MG63 (cell line): Measurements from ENCODE around the gene SCN1B. TPM values are rescaled to one million over a fixed set of nuclear protein-coding genes. Genes with fewer than 3 reads are reported as not detected.
"Not testable (repeated sequence)": the region's sequence is repeated elsewhere in the genome, so short reads cannot be mapped to it uniquely, and the experiment has no call there.

ENCODE experiments used
- DNase-seq: peaks from one replicate; pipeline ENCODE4 v3.0.0-alpha.2; 2020
- H3K27me3 ChIP-seq: fragments of 250-450 bp; sonication (Bioruptor Pico); 2 replicates; pipeline ENCODE4 v1.5.1; 2020; ENCODE audit warnings: mild to moderate bottlenecking, moderate library complexity
- H3K36me3 ChIP-seq: fragments of 250-450 bp; sonication (Bioruptor Pico); 2 replicates; pipeline ENCODE4 v1.5.1; 2020; ENCODE audit warnings: mild to moderate bottlenecking, moderate library complexity
- H3K4me3 ChIP-seq: fragments of 250-450 bp; sonication (Bioruptor Pico); 2 replicates; pipeline ENCODE4 v1.5.1; 2020; ENCODE audit warnings: mild to moderate bottlenecking, moderate library complexity
- H3K9me3 ChIP-seq: fragments of 250-450 bp; sonication (Bioruptor Pico); 2 replicates; pipeline ENCODE4 v1.5.1; 2020; ENCODE audit warnings: mild to moderate bottlenecking, moderate library complexity
- total RNA-seq: library from RNA; depleted of rRNA; stranded (reverse); fragments of >200 nt; shearing (Covaris generic); gene quantifications from 2 replicates; pipeline ENCODE4 v1.2.3, GENCODE V29; 2014; ENCODE audit warnings: low replicate concordance; rRNA removed

Gene SCN1B
- total RNA-seq: 0.86 and 2.3 TPM in 2 replicates

- peak; percentile 80 for DNase-seq
Observed at GRCh38 chr19:35030257-35031071, at the start of gene SCN1B. SCN1B (plus strand) TSS chr19:35030470; CDS start chr19:35030821, 351 bp downstream.

GRCh38 chr19:34982275-34982674 is 48.0 kb upstream of the SCN1B start:
- Histone ChIP-seq H3K27me3 (peaks cover 3% of the 10 kb centered on the region), H3K9me3 (peaks cover 14% of the 10 kb centered on the region), H3K36me3 (no peaks in the 10 kb centered on the region), H3K4me3 (no peak overlapping the region)
- DNase-seq: no peak

More at GRCh38 chr19:35030257-35031071, at the start of gene SCN1B:
- Histone ChIP-seq H3K9me3 (no peaks in the 10 kb centered on the region), H3K36me3 (peaks cover 25% of the 10 kb centered on the region), H3K4me3 (peak within 1 kb of the TSS; percentile 45), H3K27me3 (peaks cover 16% of the 10 kb centered on the region)

- no peak for DNase-seq
- peaks cover 3% of the 10 kb centered on the region for H3K27me3 ChIP-seq
- peaks cover 12% of the 10 kb centered on the region for H3K9me3 ChIP-seq
- no peak overlapping the region for H3K4me3 ChIP-seq
- no peaks in the 10 kb centered on the region for H3K36me3 ChIP-seq
Observed at GRCh38 chr19:34983786-34984185, 46.5 kb upstream of the SCN1B start.

- peaks cover 12% of the 10 kb centered on the region for H3K9me3 ChIP-seq
- DNase-seq: no peak
- no peak overlapping the region for H3K4me3 ChIP-seq
- H3K27me3 ChIP-seq: no peaks in the 10 kb centered on the region; the same call in none of the 2 replicates
- H3K36me3 ChIP-seq: no peaks in the 10 kb centered on the region
Observed at GRCh38 chr19:34984287-34984686, 46.0 kb upstream of the SCN1B start.

DNA sequence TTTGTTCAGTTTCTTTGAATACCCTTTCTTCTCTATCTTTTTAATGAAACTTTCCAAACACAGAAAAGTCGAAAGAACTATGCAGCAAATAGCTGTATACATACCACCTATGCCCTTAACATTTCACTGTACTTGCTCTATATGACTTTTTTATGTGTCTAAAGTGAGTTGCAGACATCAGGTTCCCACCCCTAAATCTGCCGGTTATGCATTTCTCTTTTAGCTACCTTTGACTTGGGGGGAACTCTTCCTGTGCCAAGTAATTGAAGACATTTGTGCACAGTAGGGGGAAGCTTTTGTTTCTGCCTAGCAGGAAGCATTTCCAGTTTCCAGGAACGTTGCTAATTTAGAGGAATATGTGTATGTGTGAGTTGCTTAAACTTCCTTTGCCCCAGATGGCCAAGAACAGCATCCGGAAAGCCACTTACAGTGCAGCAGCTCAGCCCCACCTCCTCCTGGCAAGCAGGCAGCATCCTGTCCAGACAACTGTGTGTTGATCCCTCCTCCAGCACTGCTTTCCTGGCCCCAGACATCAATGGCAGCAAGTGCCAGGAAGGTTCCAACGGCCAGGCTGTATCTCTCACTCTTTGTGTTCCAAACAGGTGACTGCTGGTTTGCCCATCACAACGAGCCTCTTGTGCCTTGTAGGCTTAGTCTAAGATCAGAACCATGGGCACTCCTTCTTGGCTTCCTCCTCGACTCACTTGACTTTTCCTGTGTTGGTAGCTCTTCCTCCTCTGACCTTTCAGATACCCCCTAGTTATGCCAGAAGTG is 44.8 kb upstream of the SCN1B start:
- Histone ChIP-seq H3K36me3 (no peaks in the 10 kb centered on the region), H3K4me3 (no peak overlapping the region), H3K9me3 (peaks cover 12% of the 10 kb centered on the region), H3K27me3 (no peaks in the 10 kb centered on the region; the same call in 1 of the 2 replicates)
- peak; percentile 57 for DNase-seq

- no peak for DNase-seq
- no peak overlapping the region for H3K4me3 ChIP-seq
- no peaks in the 10 kb centered on the region for H3K36me3 ChIP-seq
- H3K9me3 ChIP-seq: peaks cover 9% of the 10 kb centered on the region
- H3K27me3 ChIP-seq: no peaks in the 10 kb centered on the region; the same call in 1 of the 2 replicates
Observed at GRCh38 chr19:34988119-34988518, 42.2 kb upstream of the SCN1B start.

- Histone ChIP-seq H3K27me3 (no peaks in the 10 kb centered on the region; the same call in 1 of the 2 replicates), H3K9me3 (peaks cover 3% of the 10 kb centered on the region), H3K36me3 (no peaks in the 10 kb centered on the region), H3K4me3 (no peak overlapping the region)
- no peak for DNase-seq
Observed at GRCh38 chr19:34989298-34989697, 41.0 kb upstream of the SCN1B start.

- Histone ChIP-seq H3K27me3 (no peaks in the 10 kb centered on the region), H3K9me3 (no peaks in the 10 kb centered on the region), H3K4me3 (no peak overlapping the region), H3K36me3 (no peaks in the 10 kb centered on the region)
- no peak for DNase-seq
Observed at GRCh38 chr19:34990578-34991192, 39.6 kb upstream of the SCN1B start.

- Histone ChIP-seq H3K4me3 (no peak overlapping the region), H3K27me3 (no peaks in the 10 kb centered on the region), H3K9me3 (no peaks in the 10 kb centered on the region), H3K36me3 (no peaks in the 10 kb centered on the region)
- DNase-seq: no peak
Observed at GRCh38 chr19:34991542-34992333, 38.5 kb upstream of the SCN1B start.

DNA sequence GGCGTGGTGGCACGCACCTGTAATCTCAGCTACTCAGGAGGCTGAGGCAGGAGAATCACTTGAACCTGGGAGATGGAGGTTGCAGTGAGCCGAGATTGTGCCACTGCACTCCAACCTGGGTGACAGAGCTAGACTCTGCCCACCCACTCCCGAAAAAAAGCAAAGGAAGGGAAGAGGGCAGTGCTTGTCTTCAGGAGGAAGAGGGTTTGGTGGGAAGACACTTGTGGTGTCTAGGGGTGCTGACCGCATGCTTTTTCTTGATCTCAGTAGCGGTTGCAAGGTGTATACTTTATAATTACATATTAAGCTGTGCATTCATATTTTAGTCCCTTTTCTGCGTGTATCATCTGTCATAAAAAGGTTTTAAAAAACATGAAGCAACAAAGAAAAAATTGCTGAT is 37.7 kb upstream of the SCN1B start:
- H3K27me3 ChIP-seq, H3K36me3 ChIP-seq, H3K9me3 ChIP-seq, H3K4me3 ChIP-seq, DNase-seq: not testable (repeated sequence)

DNA sequence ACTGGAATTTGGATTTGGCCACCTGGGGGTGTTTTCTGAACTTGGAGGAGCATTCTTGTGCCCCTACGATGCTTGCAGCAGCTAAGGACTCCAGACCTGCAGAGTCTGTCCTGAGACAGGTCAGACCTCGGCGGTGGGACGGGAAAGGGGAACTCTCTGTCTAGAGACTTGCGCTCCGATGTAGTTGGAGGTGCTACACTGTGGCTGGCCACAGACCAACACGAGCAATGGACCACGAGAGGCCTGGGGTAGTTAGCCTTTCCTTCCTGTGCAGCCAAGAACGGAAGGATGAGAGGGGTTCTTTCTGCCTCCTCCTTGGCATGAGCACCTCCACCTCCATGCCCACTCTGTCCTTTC is 36.0 kb upstream of the SCN1B start:
- Histone ChIP-seq H3K36me3 (no peaks in the 10 kb centered on the region), H3K4me3 (no peak overlapping the region), H3K27me3 (no peaks in the 10 kb centered on the region), H3K9me3 (no peaks in the 10 kb centered on the region)
- no peak for DNase-seq

DNA sequence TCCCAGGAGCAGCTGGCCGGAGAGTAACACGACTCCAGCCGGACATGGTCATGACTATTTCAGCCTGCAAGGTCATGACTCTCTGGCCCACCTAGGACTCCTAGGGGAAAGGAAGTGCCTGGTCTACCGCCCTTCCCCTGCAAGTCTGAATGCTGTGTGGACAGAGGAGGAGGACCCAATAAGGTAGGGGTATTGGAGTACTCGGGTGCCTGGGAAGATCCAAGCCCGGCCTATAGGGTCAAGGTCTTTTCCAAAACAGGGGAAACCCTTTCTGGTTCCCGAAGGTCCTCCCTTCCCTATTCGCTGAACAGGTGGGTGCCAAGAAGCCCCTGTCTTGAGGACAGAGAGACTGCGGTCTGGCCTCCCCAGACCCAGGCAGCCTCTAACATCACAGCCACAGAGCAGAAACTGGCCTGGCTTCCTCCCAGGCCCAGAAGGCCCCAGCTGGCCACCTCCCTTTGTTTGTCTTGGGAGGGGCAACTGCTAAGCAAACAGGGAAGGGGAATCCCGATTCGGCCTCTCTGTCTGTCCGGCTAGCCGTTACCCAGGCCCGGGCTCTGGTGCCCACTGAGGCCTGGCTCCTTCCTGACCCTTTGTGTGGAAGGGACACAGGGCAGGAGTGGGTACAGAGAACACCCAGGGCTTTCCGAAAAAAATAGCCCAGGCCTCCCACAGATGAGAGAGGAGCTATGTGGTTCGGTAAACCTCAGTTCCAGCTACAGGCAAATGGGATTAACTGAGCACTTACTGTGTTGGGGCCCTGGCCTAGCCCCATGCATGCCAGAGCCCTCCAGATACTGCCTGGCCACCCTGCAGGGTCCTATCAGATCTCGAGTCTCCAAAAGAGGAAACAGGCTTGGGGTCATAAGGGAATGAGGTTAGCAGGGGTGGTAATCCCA is 35.4 kb upstream of the SCN1B start:
- DNase-seq: no peak
- no peaks in the 10 kb centered on the region for H3K27me3 ChIP-seq
- H3K4me3 ChIP-seq: no peak overlapping the region
- H3K36me3 ChIP-seq: no peaks in the 10 kb centered on the region
- H3K9me3 ChIP-seq: no peaks in the 10 kb centered on the region

- Histone ChIP-seq H3K9me3 (no peaks in the 10 kb centered on the region), H3K27me3 (no peaks in the 10 kb centered on the region), H3K4me3 (no peak overlapping the region), H3K36me3 (no peaks in the 10 kb centered on the region)
- DNase-seq: no peak
Observed at GRCh38 chr19:34995551-34995950, 34.7 kb upstream of the SCN1B start.

DNA sequence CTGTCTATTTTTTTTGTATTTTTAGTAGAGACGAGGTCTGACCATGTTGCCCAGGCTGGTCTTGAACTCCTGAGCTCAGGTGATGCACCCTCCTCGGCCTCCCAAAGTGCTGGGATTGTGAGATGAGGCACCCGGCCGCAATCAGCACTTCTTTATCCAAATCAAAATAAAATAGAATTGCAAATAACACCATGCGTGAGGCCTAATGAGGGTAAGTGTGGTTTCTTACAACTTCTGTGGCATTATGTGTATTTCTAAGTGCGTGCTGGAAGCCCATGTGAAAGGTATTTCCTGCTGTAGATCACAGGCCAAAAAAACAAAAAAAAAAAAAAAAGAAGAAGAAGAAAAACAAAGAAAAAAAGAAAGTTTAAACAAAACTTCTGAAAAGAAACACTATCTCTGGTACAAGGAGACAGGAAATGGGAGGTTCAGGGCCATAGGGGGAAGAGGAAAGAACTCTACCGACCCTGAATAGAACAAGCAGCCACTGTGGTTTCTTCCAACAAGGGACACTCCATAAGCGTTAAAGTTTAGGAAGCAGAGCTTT is 33.1 kb upstream of the SCN1B start:
- H3K27me3 ChIP-seq: no peaks in the 10 kb centered on the region
- no peak overlapping the region for H3K4me3 ChIP-seq
- peaks cover 9% of the 10 kb centered on the region for H3K36me3 ChIP-seq
- no peaks in the 10 kb centered on the region for H3K9me3 ChIP-seq
- no peak for DNase-seq

- H3K36me3 ChIP-seq: peaks cover 20% of the 10 kb centered on the region
- H3K27me3 ChIP-seq, DNase-seq, H3K9me3 ChIP-seq, H3K4me3 ChIP-seq: not testable (repeated sequence)
Observed at GRCh38 chr19:34998224-34998623, 32.0 kb upstream of the SCN1B start.
